SK-N-SH treated with all-trans-retinoic acid at 6 μM for 48 hours (cell line): ENCODE data around the gene HIP1.

Experiments
- ATAC-seq: fragments of 200-7000 bp; cut with Tn5 transposase; 3 replicates; pipeline ENCODE4 v1.9.1; 2020; ENCODE audit warnings: mild to moderate bottlenecking, moderate library complexity
- ARNTL ChIP-seq: fragments of 450-650 bp; formaldehyde crosslinking; IDR thresholded peaks from 2 replicates; pipeline ENCODE4 v1.5.0; 2020; ENCODE audit warnings: low read depth, mild to moderate bottlenecking, moderate library complexity, borderline replicate concordance
- BACH2 ChIP-seq: fragments of 250-450 bp; sonication (Bioruptor Pico); IDR thresholded peaks from 2 replicates; pipeline ENCODE4 v1.9.0; 2021; ENCODE audit warnings: mild to moderate bottlenecking, borderline replicate concordance
- CREB5 ChIP-seq: fragments of 250-450 bp; sonication (Bioruptor Pico); IDR thresholded peaks from 2 replicates; pipeline ENCODE4 v1.5.1; 2020; ENCODE audit warnings: low read depth, mild to moderate bottlenecking, moderate library complexity
- CSDC2 ChIP-seq: fragments of 250-450 bp; sonication (Bioruptor Pico); IDR thresholded peaks from 2 replicates; pipeline ENCODE4 v1.5.0; 2020; ENCODE audit warnings: mild to moderate bottlenecking, moderate library complexity
- CSRNP3 ChIP-seq: fragments of 250-450 bp; sonication (Bioruptor Pico); IDR thresholded peaks from 2 replicates; pipeline ENCODE4 v1.5.1; 2021; ENCODE audit warnings: mild to moderate bottlenecking, moderate library complexity
- ESRRG ChIP-seq: fragments of 250-450 bp; sonication (Bioruptor Pico); IDR thresholded peaks from 2 replicates; pipeline ENCODE4 v1.6.1; 2021; ENCODE audit warnings: mild to moderate bottlenecking
- GLIS3 ChIP-seq: fragments of 250-450 bp; sonication (Bioruptor Pico); IDR thresholded peaks from 2 replicates; pipeline ENCODE4 v1.5.0; 2020; ENCODE audit warnings: mild to moderate bottlenecking, moderate library complexity
- ISL1 ChIP-seq: fragments of 250-450 bp; sonication (Bioruptor Pico); IDR thresholded peaks from 2 replicates; pipeline ENCODE4 v2.1.2; 2022; ENCODE audit warnings: mild to moderate bottlenecking, moderate library complexity
- OSR1 ChIP-seq: fragments of 250-450 bp; sonication (Bioruptor Pico); IDR thresholded peaks from 2 replicates; pipeline ENCODE4 v1.8.0; 2022; ENCODE audit warnings: moderate library complexity, mild to moderate bottlenecking, inconsistent platforms
- POU6F1 ChIP-seq: fragments of 250-450 bp; sonication (Bioruptor Pico); IDR thresholded peaks from 2 replicates; pipeline ENCODE4 v1.8.0; 2021; ENCODE audit warnings: low read depth, mild to moderate bottlenecking, moderate library complexity, borderline replicate concordance
- PPARA ChIP-seq: fragments of 250-450 bp; sonication (Bioruptor Pico); IDR thresholded peaks from 2 replicates; pipeline ENCODE4 v1.5.0; 2020; ENCODE audit warnings: mild to moderate bottlenecking, borderline replicate concordance
- RARB ChIP-seq: fragments of 250-450 bp; sonication (Bioruptor Pico); IDR thresholded peaks from 2 replicates; pipeline ENCODE4 v1.8.0; 2021; ENCODE audit warnings: mild to moderate bottlenecking, moderate library complexity
- SNAI2 ChIP-seq: fragments of 250-450 bp; sonication (Bioruptor Pico); IDR thresholded peaks from 2 replicates; pipeline ENCODE4 v1.5.0; 2020; ENCODE audit warnings: mild to moderate bottlenecking, moderate library complexity
- TCF4 ChIP-seq: fragments of 250-450 bp; sonication (Bioruptor Pico); IDR thresholded peaks from 2 replicates; pipeline ENCODE4 v1.8.0; 2021; ENCODE audit warnings: mild to moderate bottlenecking, moderate library complexity, borderline replicate concordance
- TOX ChIP-seq: fragments of 250-450 bp; sonication (Bioruptor Pico); IDR thresholded peaks from 2 replicates; pipeline ENCODE4 v1.8.0; 2021; ENCODE audit warnings: mild to moderate bottlenecking, moderate library complexity, borderline replicate concordance
- TSHZ2 ChIP-seq: fragments of 250-450 bp; sonication (Bioruptor Pico); IDR thresholded peaks from 2 replicates; pipeline ENCODE4 v1.5.0; 2020; ENCODE audit warnings: mild to moderate bottlenecking, moderate library complexity
- ZC3H10 ChIP-seq: fragments of 250-450 bp; sonication (Bioruptor Pico); IDR thresholded peaks from 2 replicates; pipeline ENCODE4 v1.5.1; 2021; ENCODE audit warnings: mild to moderate bottlenecking, moderate library complexity
- ZFP3 ChIP-seq: fragments of 250-450 bp; sonication (Bioruptor Pico); IDR thresholded peaks from 2 replicates; pipeline ENCODE4 v1.5.0; 2020; ENCODE audit warnings: mild to moderate bottlenecking, moderate library complexity
- ZFP30 ChIP-seq: fragments of 450-650 bp; formaldehyde crosslinking; IDR thresholded peaks from 2 replicates; pipeline ENCODE4 v1.5.0; 2022; ENCODE audit warnings: mild to moderate bottlenecking, moderate library complexity
- ZNF565 ChIP-seq: fragments of 450-650 bp; formaldehyde crosslinking; conservative IDR thresholded peaks from 2 replicates; pipeline ENCODE4 v1.5.0; 2020; ENCODE audit warnings: low read depth, mild to moderate bottlenecking, moderate library complexity
- ZNF8 ChIP-seq: fragments of 450-650 bp; formaldehyde crosslinking; IDR thresholded peaks from 2 replicates; pipeline ENCODE4 v1.5.0; 2020; ENCODE audit warnings: mild to moderate bottlenecking, moderate library complexity
- TF ChIP-seq, protein P1 (sequence below): fragments of 250-450 bp; sonication (Bioruptor Pico); IDR thresholded peaks from 2 replicates; pipeline ENCODE4 v1.8.0; 2020; ENCODE audit warnings: mild to moderate bottlenecking, moderate library complexity, borderline replicate concordance

Gene HIP1

DNA sequence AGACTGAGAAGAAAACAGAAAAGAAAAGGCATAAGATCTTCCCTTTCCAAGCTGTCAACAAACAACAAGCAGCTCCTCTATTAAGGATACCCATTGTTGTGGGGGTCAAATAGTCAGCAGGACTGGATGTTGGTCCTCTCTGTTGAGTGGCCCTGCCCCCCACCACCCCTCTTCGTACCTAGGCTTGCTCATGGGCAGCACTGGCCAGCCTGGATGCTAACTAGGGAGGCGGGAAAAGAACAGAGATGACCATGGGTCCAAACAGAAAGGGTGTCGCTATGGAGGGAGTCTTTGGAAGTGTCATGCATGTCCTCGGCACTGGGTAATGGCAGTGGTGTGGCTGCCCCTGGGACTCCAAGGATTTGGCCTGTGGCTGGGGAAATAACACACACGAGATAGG, 201.0 kb downstream of the HIP1 start:
- TF ChIP-seq TSHZ2 (no peak), RARB (CRISPR knock-in tag) (no peak), ZNF565 (no peak), OSR1 (CRISPR knock-in tag) (no peak), ISL1 (CRISPR knock-in tag) (no peak), ESRRG (CRISPR knock-in tag) (no peak), POU6F1 (CRISPR knock-in tag) (no peak), BACH2 (CRISPR knock-in tag) (no peak), SNAI2 (CRISPR knock-in tag) (no peak), ARNTL (no peak), ZNF8 (CRISPR knock-in tag) (no peak)
- TF ChIP-seq, protein P1, sequence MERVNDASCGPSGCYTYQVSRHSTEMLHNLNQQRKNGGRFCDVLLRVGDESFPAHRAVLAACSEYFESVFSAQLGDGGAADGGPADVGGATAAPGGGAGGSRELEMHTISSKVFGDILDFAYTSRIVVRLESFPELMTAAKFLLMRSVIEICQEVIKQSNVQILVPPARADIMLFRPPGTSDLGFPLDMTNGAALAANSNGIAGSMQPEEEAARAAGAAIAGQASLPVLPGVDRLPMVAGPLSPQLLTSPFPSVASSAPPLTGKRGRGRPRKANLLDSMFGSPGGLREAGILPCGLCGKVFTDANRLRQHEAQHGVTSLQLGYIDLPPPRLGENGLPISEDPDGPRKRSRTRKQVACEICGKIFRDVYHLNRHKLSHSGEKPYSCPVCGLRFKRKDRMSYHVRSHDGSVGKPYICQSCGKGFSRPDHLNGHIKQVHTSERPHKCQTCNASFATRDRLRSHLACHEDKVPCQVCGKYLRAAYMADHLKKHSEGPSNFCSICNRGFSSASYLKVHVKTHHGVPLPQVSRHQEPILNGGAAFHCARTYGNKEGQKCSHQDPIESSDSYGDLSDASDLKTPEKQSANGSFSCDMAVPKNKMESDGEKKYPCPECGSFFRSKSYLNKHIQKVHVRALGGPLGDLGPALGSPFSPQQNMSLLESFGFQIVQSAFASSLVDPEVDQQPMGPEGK (CRISPR knock-in tag): no peak
- no peak for ATAC-seq

GRCh38 chr7:75536940-75537538, 201.7 kb downstream of the HIP1 start:
- no peak for TF ChIP-seq ZNF8 (CRISPR knock-in tag)
- no peak for TF ChIP-seq SNAI2 (CRISPR knock-in tag)
- TF ChIP-seq TOX: no peak
- TF ChIP-seq PPARA (CRISPR knock-in tag): no peak
- no peak for TF ChIP-seq CSRNP3 (CRISPR knock-in tag)
- no peak for TF ChIP-seq ESRRG (CRISPR knock-in tag)
- no peak for TF ChIP-seq TCF4
- no peak for TF ChIP-seq ISL1 (CRISPR knock-in tag)
- no peak for TF ChIP-seq ZNF565
- TF ChIP-seq ZFP3 (CRISPR knock-in tag): no peak
- TF ChIP-seq GLIS3 (CRISPR knock-in tag): no peak
- no peak for TF ChIP-seq RARB (CRISPR knock-in tag)
- TF ChIP-seq CREB5: no peak
- no peak for TF ChIP-seq ZC3H10 (CRISPR knock-in tag)
- no peak for TF ChIP-seq POU6F1 (CRISPR knock-in tag)
- TF ChIP-seq, protein P1 (CRISPR knock-in tag): no peak
- no peak for TF ChIP-seq TSHZ2
- no peak for TF ChIP-seq ZFP30
- no peak for TF ChIP-seq BACH2 (CRISPR knock-in tag)
- no peak for TF ChIP-seq CSDC2 (CRISPR knock-in tag)
- no peak for ATAC-seq
